Trophoblast cell (in vitro differentiated cells and primary cell): ENCODE data around the gene DMP1.

Experiments
- DNase-seq, 2 donors: peaks; one replicate each; pipeline ENCODE4 v3.0.0-alpha.2; 2016
- H2AFZ ChIP-seq: 2 replicates; pipeline ENCODE4 v1.6.1; 2013; ENCODE audit warnings: low read length, moderate library complexity, mild to moderate bottlenecking; ENCODE audit not compliant: insufficient read depth, poor library complexity
- H2AK5ac ChIP-seq: 2 replicates; pipeline ENCODE4 v1.6.1; 2013; ENCODE audit warnings: mild to moderate bottlenecking, low read length
- H2BK120ac ChIP-seq: 2 replicates; pipeline ENCODE4 v1.6.1; 2013; ENCODE audit warnings: low read length, mild to moderate bottlenecking, moderate library complexity; ENCODE audit not compliant: insufficient read depth, poor library complexity
- H2BK12ac ChIP-seq: 2 replicates; pipeline ENCODE4 v1.6.1; 2013; ENCODE audit warnings: mild to moderate bottlenecking, low read length, moderate library complexity
- H2BK5ac ChIP-seq: 2 replicates; pipeline ENCODE4 v1.6.1; 2013; ENCODE audit warnings: low read length, low read depth, moderate library complexity, mild to moderate bottlenecking; ENCODE audit not compliant: poor library complexity
- H3K14ac ChIP-seq: 2 replicates; pipeline ENCODE4 v1.6.1; 2013; ENCODE audit warnings: mild to moderate bottlenecking, low read length
- H3K18ac ChIP-seq: 2 replicates; pipeline ENCODE4 v1.6.1; 2013; ENCODE audit warnings: mild to moderate bottlenecking, low read length
- H3K23ac ChIP-seq: 2 replicates; pipeline ENCODE4 v1.6.1; 2013; ENCODE audit warnings: low read length
- H3K27ac ChIP-seq: 2 replicates; pipeline ENCODE4 v1.5.1; 2013; ENCODE audit warnings: low read depth, mild to moderate bottlenecking, inconsistent platforms, low read length, moderate library complexity
- H3K27me3 ChIP-seq: 2 replicates; pipeline ENCODE4 v1.6.1; 2013; ENCODE audit warnings: inconsistent platforms, mild to moderate bottlenecking, low read length, moderate library complexity; ENCODE audit not compliant: insufficient read depth
- H3K36me3 ChIP-seq, 2 experiments: 1 replicate in 1 of 2; 2 replicates in 1 of 2; pipeline ENCODE4 v1.6.1; 2013; ENCODE audit warnings: low read length in 2 of 2, mild to moderate bottlenecking in 2 of 2, moderate library complexity in 1 of 2; ENCODE audit not compliant: insufficient read depth in 2 of 2, control insufficient read depth in 1 of 2
- H3K4ac ChIP-seq: 2 replicates; pipeline ENCODE4 v1.6.1; 2013; ENCODE audit warnings: low read depth, mild to moderate bottlenecking, low read length, moderate library complexity
- H3K4me1 ChIP-seq, 2 experiments: 1 replicate in 1 of 2; 2 replicates in 1 of 2; pipeline ENCODE4 v1.6.1; 2013; ENCODE audit warnings: low read length in 2 of 2, mild to moderate bottlenecking in 2 of 2, moderate library complexity in 1 of 2; ENCODE audit not compliant: insufficient read depth in 2 of 2, control insufficient read depth in 1 of 2
- H3K4me2 ChIP-seq: 2 replicates; pipeline ENCODE4 v1.6.1; 2013; ENCODE audit warnings: inconsistent platforms, mild to moderate bottlenecking, low read length, moderate library complexity
- H3K4me3 ChIP-seq: 2 replicates; pipeline ENCODE4 v1.5.1; 2013; ENCODE audit warnings: mild to moderate bottlenecking, low read depth, low read length, inconsistent platforms
- H3K79me1 ChIP-seq: one replicate; pipeline ENCODE4 v1.6.1; 2013; ENCODE audit warnings: low read length
- H3K79me2 ChIP-seq: 2 replicates; pipeline ENCODE4 v1.6.1; 2013; ENCODE audit warnings: low read length, mild to moderate bottlenecking; ENCODE audit not compliant: control insufficient read depth, insufficient read depth, poor library complexity
- H3K9ac ChIP-seq: 2 replicates; pipeline ENCODE4 v1.6.1; 2013; ENCODE audit warnings: mild to moderate bottlenecking, low read length
- H3K9me3 ChIP-seq: 2 replicates; pipeline ENCODE4 v1.6.1; 2013; ENCODE audit warnings: low read depth, mild to moderate bottlenecking, control low read depth, inconsistent platforms, low read length; ENCODE audit not compliant: insufficient read depth
- H4K12ac ChIP-seq: 2 replicates; pipeline ENCODE4 v1.6.1; 2013; ENCODE audit warnings: low read depth, mild to moderate bottlenecking, low read length, moderate library complexity
- H4K8ac ChIP-seq: 2 replicates; pipeline ENCODE4 v1.6.1; 2013; ENCODE audit warnings: low read depth, mild to moderate bottlenecking, low read length, moderate library complexity
- H4K91ac ChIP-seq: one replicate; pipeline ENCODE4 v1.6.1; 2013; ENCODE audit warnings: low read depth, mild to moderate bottlenecking, low read length, moderate library complexity
- WGBS: extraction: QIAGEN DNeasy Blood & Tissue Kit; methylation state at CpG from one replicate; pipeline ENCODE4 v1.1.7; 2013; ENCODE audit warnings: missing lambda C conversion rate; ENCODE audit not compliant: insufficient read length, insufficient coverage; ENCODE audit errors: extremely low coverage; 5-methylcytosine and 5-hydroxymethylcytosine counted together

Gene DMP1

GRCh38 chr4:87631668-87632067, 18.4 kb upstream of the DMP1 start:
- Histone ChIP-seq H3K4me2 (no peak overlapping the region), H2BK5ac (no peak overlapping the region), H3K9ac (no peak overlapping the region), H3K9me3 (no peaks in the 10 kb centered on the region), H2AK5ac (no peak overlapping the region), H4K91ac (no peak overlapping the region), H3K4me1 (no peaks in the 10 kb centered on the region), H3K18ac (no peak overlapping the region), H2AFZ (no peak overlapping the region), H3K27me3 (no peaks in the 10 kb centered on the region), H3K27ac (no peak overlapping the region), H3K23ac (no peak overlapping the region), H2BK120ac (no peak overlapping the region), H3K4ac (no peak overlapping the region), H4K8ac (no peak overlapping the region), H4K12ac (no peak overlapping the region), H3K14ac (no peak overlapping the region), H3K79me1 (no peaks in the 10 kb centered on the region), H3K79me2 (no peaks in the 10 kb centered on the region), H3K36me3 (no peaks in the 10 kb centered on the region), H3K4me3 (no peak overlapping the region), H2BK12ac (no peak overlapping the region)
- DNase-seq: no peak

- no peaks in the 10 kb centered on the region for H3K9me3 ChIP-seq
- no peak overlapping the region for H2BK5ac ChIP-seq
- H3K14ac ChIP-seq: no peak overlapping the region
- no peak overlapping the region for H3K27ac ChIP-seq
- WGBS: no CpG with 5 or more reads among the region's 1 CpG
- H4K91ac ChIP-seq: no peak overlapping the region
- no peak overlapping the region for H3K4me2 ChIP-seq
- H3K18ac ChIP-seq: no peak overlapping the region
- H3K79me1 ChIP-seq: no peaks in the 10 kb centered on the region
- no peaks in the 10 kb centered on the region for H3K27me3 ChIP-seq
- no peak overlapping the region for H3K4me3 ChIP-seq
- no peak overlapping the region for H2BK120ac ChIP-seq
- DNase-seq: peak in 1 of 2 donors; percentile 23
- no peak overlapping the region for H4K8ac ChIP-seq
- H3K36me3 ChIP-seq: no peaks in the 10 kb centered on the region
- H3K23ac ChIP-seq: no peak overlapping the region
- H3K79me2 ChIP-seq: no peaks in the 10 kb centered on the region
- no peak overlapping the region for H2AK5ac ChIP-seq
- no peak overlapping the region for H4K12ac ChIP-seq
- H3K9ac ChIP-seq: no peak overlapping the region
- no peak overlapping the region for H2AFZ ChIP-seq
- H3K4me1 ChIP-seq: no peaks in the 10 kb centered on the region
- no peak overlapping the region for H3K4ac ChIP-seq
- H2BK12ac ChIP-seq: no peak overlapping the region
Observed at GRCh38 chr4:87632469-87632868, 17.6 kb upstream of the DMP1 start.

GRCh38 chr4:87633243-87633642, 16.8 kb upstream of the DMP1 start:
- no peak overlapping the region for H3K4me3 ChIP-seq
- DNase-seq: peak in 1 of 2 donors; percentile 9
- no peaks in the 10 kb centered on the region for H3K79me2 ChIP-seq
- H4K12ac ChIP-seq: no peak overlapping the region
- H2BK12ac ChIP-seq: no peak overlapping the region
- H3K14ac ChIP-seq: no peak overlapping the region
- no peaks in the 10 kb centered on the region for H3K27me3 ChIP-seq
- H2BK5ac ChIP-seq: no peak overlapping the region
- H4K91ac ChIP-seq: no peak overlapping the region
- no peak overlapping the region for H2BK120ac ChIP-seq
- WGBS: no CpG with 5 or more reads among the region's 2 CpGs
- no peak overlapping the region for H4K8ac ChIP-seq
- no peak overlapping the region for H3K23ac ChIP-seq
- no peak overlapping the region for H3K27ac ChIP-seq
- H3K36me3 ChIP-seq: no peaks in the 10 kb centered on the region
- H2AFZ ChIP-seq: no peak overlapping the region
- no peak overlapping the region for H2AK5ac ChIP-seq
- H3K9ac ChIP-seq: no peak overlapping the region
- no peak overlapping the region for H3K4ac ChIP-seq
- no peak overlapping the region for H3K18ac ChIP-seq
- H3K4me1 ChIP-seq: no peaks in the 10 kb centered on the region
- H3K79me1 ChIP-seq: no peaks in the 10 kb centered on the region
- H3K9me3 ChIP-seq: no peaks in the 10 kb centered on the region
- no peak overlapping the region for H3K4me2 ChIP-seq

GRCh38 chr4:87644286-87644685, 5.8 kb upstream of the DMP1 start:
- Histone ChIP-seq H3K9me3 (no peaks in the 10 kb centered on the region), H3K4me3 (no peak overlapping the region), H3K79me1 (no peaks in the 10 kb centered on the region), H3K27ac (no peak overlapping the region), H3K4ac (no peak overlapping the region), H2BK12ac (no peak overlapping the region), H3K18ac (no peak overlapping the region), H3K23ac (no peak overlapping the region), H2BK5ac (no peak overlapping the region), H3K36me3 (no peaks in the 10 kb centered on the region), H3K14ac (no peak overlapping the region), H3K4me2 (no peak overlapping the region), H4K8ac (no peak overlapping the region), H3K4me1 (no peaks in the 10 kb centered on the region), H2AFZ (no peak overlapping the region), H2BK120ac (no peak overlapping the region), H3K79me2 (no peaks in the 10 kb centered on the region), H3K9ac (no peak overlapping the region), H3K27me3 (no peaks in the 10 kb centered on the region), H2AK5ac (no peak overlapping the region), H4K12ac (no peak overlapping the region), H4K91ac (no peak overlapping the region)
- no peak for DNase-seq
- WGBS: no CpG with 5 or more reads among the region's 6 CpGs
